Tongue (tissue), 2 donors: ENCODE measurements around the gene HLA-DQA1. TPM values are rescaled to one million over a fixed set of nuclear protein-coding genes. Genes with fewer than 3 reads are reported as not detected.
"Not testable (repeated sequence)": the region's sequence is repeated elsewhere in the genome, so short reads cannot be mapped to it uniquely, and the experiment has no call there.

Experiments
- DNase-seq: peaks from one replicate; pipeline ENCODE4 v3.0.0-alpha.2; 2015
- total RNA-seq: library from RNA; depleted of rRNA; stranded (reverse); fragments of >200 nt; gene quantifications from one replicate; pipeline ENCODE4 v1.2.3, GENCODE V29; 2014

Gene HLA-DQA1
- total RNA-seq, 1 donor from 2014 or later, result not detected

DNA sequence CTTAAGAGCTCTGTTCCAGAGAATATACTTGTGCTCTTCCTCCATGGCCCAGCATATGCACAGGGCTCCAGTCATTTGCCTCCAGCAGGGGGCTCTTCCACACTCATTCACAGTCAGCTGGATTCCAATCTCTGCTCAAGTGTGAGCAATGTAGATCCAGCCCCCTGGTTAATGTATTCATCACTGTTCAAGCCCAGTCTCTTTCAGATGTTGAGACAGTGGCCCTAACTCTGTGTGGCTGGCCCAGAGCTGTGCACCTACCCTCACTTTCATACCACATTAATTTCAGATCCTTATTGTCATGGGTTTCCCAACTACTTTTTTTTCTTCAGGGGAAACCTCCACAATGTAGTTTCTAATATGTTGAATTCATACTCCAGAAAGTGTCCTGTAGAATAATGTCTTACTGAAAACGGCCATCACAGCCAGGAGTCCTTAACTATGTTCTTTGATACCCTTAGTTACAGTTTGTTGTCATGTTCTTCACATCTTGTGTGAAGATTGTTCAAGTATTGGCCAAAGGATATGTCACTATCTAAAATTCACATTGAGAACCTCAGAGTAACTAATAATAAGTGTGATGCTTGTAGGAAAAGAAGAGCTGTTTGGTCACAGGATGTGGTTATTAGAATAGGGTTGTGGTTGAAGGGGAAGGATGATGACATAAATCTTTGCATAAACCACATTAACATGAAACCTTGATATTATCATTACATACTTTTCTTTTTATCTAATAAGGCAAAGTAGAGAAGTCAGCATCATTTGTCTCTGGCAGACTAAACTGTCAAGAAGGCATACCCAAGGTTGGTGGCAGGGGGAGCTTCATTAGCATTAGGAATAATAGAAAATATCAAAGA is 14.4 kb upstream of the HLA-DQA1 start:
- DNase-seq, result peak; percentile 23

DNA sequence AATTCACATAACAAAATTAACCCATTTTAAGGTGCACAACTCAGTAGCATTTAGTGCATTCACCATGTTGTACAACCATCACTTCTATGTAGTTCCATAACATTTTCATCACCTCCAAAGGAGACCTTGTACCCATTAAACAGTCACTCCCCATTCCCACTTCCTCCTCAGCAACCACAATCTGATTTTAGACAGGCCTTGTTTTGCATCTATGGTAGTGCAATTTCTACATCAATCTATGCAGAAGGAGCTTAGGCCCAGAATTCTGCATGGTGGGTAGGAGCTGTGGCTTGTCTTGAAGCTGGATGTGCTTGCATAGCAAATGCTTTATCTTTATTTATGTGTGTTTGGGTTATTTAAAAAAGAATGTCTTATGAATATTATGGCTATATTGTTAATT is 13.5 kb upstream of the HLA-DQA1 start:
- DNase-seq, result no peak

GRCh38 chr6:32624565-32624964 is 12.6 kb upstream of the HLA-DQA1 start:
- DNase-seq, result no peak

DNA sequence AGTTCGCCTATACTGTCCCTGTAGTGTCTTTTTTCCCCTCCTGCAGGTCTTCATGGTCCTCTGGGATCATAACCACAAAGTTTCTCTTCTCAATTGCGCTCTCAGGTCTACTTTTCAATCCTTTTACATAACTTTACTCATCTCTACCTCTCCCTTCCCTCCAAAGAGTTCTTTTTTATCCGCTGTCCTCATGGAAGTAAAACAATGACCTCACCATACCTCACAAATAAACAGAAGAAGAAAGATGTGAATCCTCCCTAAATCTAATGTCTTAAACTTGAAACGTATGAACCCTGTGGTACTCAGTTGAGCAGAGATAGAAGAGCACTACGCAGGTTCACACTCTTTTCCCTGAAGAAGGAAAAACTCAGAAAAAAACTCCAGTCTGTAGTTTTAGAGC is 12.1 kb upstream of the HLA-DQA1 start:
- no peak for DNase-seq

DNA sequence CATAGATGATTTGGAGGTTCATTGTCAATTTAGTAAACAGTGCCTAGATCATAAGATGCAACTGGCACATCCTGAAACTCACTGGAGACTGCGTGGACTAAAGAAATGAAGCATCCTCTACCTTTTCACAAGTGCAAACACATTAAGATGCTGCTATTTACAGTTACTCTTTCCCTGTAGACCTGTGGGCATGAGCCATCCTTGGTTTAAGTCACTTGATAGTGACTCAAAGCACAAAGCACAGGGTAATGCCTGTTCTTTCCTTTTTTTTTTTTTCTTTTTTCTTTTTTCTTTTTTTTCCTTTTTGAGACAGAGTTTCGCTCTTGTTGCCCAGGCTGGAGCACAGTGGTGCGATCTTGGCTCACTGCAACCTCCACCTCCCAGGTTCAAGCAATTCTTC is 10.0 kb upstream of the HLA-DQA1 start:
- DNase-seq, result no peak

DNA sequence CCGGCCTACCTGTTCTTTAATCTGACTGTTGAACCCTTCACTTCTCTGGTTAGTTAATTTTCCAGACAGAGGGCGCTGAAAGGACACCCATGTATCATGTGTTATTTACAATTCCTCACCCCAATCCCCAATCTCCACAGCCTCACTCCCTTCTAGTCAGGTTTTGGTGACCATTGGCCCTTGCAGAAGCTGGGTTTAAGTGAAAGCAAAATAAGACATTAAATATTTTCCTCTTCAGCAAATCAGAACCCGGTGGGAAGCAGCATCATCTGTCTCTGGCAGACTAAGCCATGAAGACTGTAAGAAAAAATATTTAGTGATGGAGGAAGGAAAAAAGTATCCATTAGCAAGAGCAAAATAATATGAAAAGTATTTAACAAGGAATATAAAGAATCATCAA is 9.4 kb upstream of the HLA-DQA1 start:
- DNase-seq, result no peak

GRCh38 chr6:32629793-32630192 is 7.4 kb upstream of the HLA-DQA1 start:
- DNase-seq, result not testable (repeated sequence)

GRCh38 chr6:32635526-32636123 is 1.6 kb upstream of the HLA-DQA1 start:
- no peak for DNase-seq

DNA sequence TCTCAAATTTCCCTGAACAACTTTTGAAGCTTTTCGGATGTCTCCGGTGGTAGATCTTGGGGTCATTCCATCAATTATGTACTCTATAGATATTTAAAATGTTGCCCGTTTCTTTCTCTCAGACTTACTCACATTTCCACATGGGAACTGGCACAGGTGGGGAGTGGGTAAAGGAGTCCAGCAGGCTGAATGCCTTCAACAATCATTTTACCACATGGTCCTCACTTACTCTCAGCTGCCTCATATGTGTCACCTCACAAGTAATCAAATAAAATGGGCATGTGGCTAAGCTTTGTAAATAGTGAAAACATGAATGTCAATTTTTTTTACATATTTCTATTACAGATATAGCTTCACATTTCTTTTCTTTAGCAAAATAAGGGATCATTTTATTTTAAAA is 677 bp downstream of the HLA-DQA1 start:
- no peak for DNase-seq

DNA sequence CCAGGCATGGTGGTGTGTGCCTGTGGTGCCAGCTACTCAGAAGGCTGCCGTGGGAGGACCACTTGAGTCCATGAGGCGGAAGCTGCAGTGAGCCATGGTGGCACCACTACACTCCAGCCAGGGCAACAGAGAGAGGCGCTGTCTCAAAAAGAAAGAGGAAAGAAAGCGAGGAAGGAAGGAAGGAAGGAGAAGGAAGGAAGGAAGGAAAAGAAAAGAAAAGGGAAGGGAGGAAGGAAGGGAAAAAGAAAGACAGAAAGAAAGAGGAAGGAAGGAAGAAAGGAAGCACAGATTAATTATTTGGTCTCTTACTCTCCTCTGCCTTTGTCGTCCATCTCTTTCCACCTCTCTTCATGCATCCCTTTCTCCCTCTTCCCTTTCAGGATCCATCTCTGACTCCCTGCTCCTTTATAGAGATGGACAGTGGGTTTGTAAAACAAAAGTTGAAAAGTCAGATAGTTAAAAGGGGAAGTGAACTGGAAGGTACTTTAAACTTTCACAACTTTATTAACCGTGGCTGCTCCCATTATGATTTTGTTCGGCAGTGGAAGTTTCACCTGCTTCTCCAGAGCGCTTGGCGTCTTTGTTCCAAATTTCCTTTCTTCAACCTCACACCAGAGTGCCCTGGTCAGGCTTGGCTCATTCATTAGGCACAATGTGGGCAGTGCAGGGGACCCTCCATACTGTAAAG is 1.5 kb downstream of the HLA-DQA1 start:
- DNase-seq, result no peak

GRCh38 chr6:32639440-32640394 is 2.5 kb downstream of the HLA-DQA1 start:
- no peak for DNase-seq

DNA sequence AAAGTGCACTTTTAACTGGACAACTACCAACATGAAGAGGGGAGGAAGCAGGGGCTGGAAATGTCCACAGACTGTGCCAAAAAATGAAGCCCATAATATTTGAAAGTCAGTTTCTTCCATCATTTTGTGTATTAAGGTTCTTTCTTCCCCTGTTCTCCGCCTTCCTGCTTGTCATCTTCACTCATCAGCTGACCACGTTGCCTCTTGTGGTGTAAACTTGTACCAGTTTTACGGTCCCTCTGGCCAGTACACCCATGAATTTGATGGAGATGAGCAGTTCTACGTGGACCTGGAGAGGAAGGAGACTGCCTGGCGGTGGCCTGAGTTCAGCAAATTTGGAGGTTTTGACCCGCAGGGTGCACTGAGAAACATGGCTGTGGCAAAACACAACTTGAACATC is 3.9 kb downstream of the HLA-DQA1 start:
- DNase-seq, result no peak

GRCh38 chr6:32641785-32642719 is 4.8 kb downstream of the HLA-DQA1 start:
- not testable (repeated sequence) for DNase-seq

DNA sequence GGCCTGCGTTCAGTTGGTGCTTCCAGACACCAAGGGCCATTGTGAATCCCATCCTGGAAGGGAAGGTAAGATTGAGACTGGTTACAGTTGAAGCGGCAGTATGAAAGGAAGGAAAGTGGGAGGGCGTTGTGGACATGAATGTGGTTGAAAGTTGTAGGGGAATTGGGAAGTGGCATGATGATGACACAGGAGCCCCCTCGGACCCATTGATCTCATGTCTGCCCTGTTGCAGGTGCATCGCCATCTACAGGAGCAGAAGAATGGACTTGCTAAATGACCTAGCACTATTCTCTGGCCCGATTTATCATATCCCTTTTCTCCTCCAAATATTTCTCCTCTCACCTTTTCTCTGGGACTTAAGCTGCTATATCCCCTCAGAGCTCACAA is 5.5 kb downstream of the HLA-DQA1 start:
- no peak for DNase-seq

DNA sequence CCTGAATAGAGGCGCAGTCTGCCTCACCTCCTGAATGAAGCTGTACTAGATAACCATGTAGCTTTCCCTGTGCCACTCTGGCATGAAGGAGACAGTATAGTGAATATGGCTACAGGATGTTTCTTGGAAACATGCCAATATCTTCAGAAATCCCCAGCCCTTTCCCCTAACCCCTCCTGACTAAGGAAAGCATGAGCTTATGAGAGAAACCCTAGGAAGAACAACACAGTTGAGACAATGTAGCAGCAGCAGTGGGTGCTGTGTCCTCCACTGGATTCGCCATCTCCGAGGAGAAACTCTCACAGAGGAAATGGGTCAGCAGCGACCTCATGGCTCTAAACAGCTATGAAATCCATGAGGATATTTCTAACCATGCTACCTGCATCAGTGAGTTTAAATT is 6.7 kb downstream of the HLA-DQA1 start:
- no peak for DNase-seq

- DNase-seq, result no peak
Observed at GRCh38 chr6:32645047-32645703, 8.0 kb downstream of the HLA-DQA1 start.

DNA sequence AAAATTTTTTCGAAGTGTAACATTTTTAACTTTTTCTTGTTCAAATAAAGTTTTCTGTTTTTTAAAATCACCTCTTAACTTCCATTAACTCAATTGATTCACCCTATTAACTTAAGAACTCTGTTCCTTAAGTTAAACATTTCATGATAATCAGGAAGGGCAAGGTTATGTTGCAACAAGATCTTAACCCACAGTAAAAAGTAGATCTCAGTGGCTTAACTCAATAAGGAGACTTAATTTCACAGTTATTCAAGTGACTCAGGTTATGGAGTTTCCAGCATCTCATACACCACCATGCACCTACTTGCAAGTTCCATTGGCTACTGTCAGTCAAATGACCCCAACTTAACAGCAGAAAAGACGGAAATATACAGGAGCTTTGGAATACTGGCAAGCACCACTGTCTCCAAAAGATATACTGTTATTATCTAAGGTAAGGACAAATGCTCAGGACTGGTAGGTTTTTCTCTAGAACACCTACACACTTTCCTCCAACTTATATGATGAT is 18.1 kb downstream of the HLA-DQA1 start:
- no peak for DNase-seq

GRCh38 chr6:32657329-32657728 is 20.1 kb downstream of the HLA-DQA1 start:
- DNase-seq, result not testable (repeated sequence)

DNA sequence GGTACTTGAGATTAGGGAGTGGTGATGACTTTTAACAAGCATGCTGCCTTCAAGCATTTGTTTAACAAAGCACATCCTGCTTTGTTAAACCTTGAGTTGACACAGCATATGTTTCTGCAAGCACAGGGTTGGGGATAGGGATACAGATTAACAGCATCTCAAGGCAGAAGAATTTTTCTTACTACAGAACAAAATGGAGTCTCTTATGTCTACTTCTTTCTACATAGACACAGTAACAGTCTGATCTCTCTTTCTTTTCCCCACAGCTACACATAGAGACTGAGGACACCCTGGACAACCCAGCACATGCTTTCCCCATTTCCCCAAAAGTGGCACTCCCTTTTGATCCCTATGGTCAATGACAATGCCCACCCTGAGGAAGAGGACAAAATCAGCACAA is 20.6 kb downstream of the HLA-DQA1 start:
- not testable (repeated sequence) for DNase-seq

DNA sequence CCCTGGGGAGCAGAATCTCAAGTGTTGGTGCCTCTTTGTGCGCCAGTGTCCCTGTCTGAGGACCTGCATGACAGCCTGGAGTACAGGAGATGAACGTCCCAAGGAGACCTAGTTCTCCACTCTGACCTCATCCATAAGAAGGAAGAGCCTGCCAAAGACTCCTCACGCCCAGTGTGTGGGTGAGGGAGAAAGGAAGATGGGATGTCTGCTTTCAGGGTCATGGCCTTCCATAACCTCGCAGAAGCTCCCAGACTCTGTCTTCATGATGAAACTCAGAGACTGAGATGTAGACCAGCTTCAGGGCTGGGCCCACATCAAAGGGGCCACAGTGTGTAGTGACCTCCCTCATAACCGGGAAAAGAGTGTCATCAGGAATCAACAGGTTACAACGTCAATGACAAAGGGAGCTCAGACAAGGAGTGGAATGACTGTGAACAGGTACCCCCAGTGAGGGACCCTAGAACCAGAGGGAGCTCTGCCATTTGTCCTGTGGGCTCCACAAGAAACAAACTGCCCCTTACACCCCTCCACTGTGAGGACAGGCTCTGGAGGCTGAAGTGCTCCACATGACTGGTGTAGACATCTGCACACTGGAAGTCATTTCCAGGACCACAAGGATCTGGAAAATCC is 21.2 kb downstream of the HLA-DQA1 start:
- DNase-seq, result no peak
